Lung (tissue), 12 donors: ENCODE measurements around the gene ASPHD1. TPM values are rescaled to one million over a fixed set of nuclear protein-coding genes. Genes with fewer than 3 reads are reported as not detected.
"Not testable (repeated sequence)": the region's sequence is repeated elsewhere in the genome, so short reads cannot be mapped to it uniquely, and the experiment has no call there.

Experiments used
- ATAC-seq: fragments of 200-7000 bp; cut with Tn5 transposase; one replicate; pipeline ENCODE4 v1.9.1; 2020; ENCODE audit warnings: moderate number of reproducible peaks; ENCODE audit not compliant: insufficient read depth, low FRiP score
- DNase-seq, 3 donors: peaks; one replicate each; pipeline ENCODE4 v3.0.0-alpha.2; 2013 to 2017
- H3K27ac ChIP-seq, 2 donors: one replicate each; pipeline ENCODE4 v1.5.1; 2013; ENCODE audit warnings: mild to moderate bottlenecking in 2 of 2, moderate library complexity in 2 of 2, control low read depth in 1 of 2, inconsistent platforms in 1 of 2, low read depth in 1 of 2, low read length in 1 of 2
- H3K27me3 ChIP-seq, 3 donors: one replicate each; pipeline ENCODE4 v1.5.1; 2013; ENCODE audit warnings: low read length in 2 of 3; ENCODE audit not compliant: control insufficient read depth in 3 of 3, insufficient read depth in 3 of 3
- H3K36me3 ChIP-seq, 4 donors: one replicate each; pipeline ENCODE4 v1.5.1; 2013; ENCODE audit warnings: low read length in 4 of 4, mild to moderate bottlenecking in 1 of 4, moderate library complexity in 1 of 4; ENCODE audit not compliant: control insufficient read depth in 4 of 4, insufficient read depth in 4 of 4
- H3K4me1 ChIP-seq, 5 donors: one replicate each; pipeline ENCODE4 v1.5.1; 2013; ENCODE audit warnings: low read length in 5 of 5, mild to moderate bottlenecking in 2 of 5, moderate library complexity in 1 of 5; ENCODE audit not compliant: control insufficient read depth in 5 of 5, insufficient read depth in 5 of 5
- H3K4me3 ChIP-seq: one replicate; pipeline ENCODE4 v1.5.1; 2013; ENCODE audit warnings: mild to moderate bottlenecking, control low read depth, moderate library complexity
- H3K9ac ChIP-seq, 2 donors: one replicate each; pipeline ENCODE4 v1.5.1; 2013; ENCODE audit warnings: low read length in 2 of 2, control low read depth in 1 of 2; ENCODE audit not compliant: insufficient read depth in 1 of 2
- H3K9me3 ChIP-seq, 4 donors: one replicate each; pipeline ENCODE4 v1.5.1; 2013; ENCODE audit warnings: low read length in 3 of 4, mild to moderate bottlenecking in 1 of 4, moderate library complexity in 1 of 4; ENCODE audit not compliant: control insufficient read depth in 4 of 4, insufficient read depth in 3 of 4
- WGBS, 2 donors: extraction: QIAGEN DNeasy Blood & Tissue Kit; methylation state at CpG; one replicate each; pipeline ENCODE4 v1.1.7; 2013; 5-methylcytosine and 5-hydroxymethylcytosine counted together
- polyA plus RNA-seq, 2 donors: library from polyadenylated mRNA; stranded (reverse); fragments of 200-250 nt; gene quantifications; one replicate each; pipeline ENCODE4 v1.2.1, GENCODE V29; 2013
- total RNA-seq, 2 donors: library from RNA; depleted of rRNA in 1 of 2; stranded (reverse); fragments of >200 nt in 1 of 2; gene quantifications; one replicate each; pipeline ENCODE4 v1.2.1, GENCODE V29; 2014 to 2021
- TF ChIP-seq, protein P1 (sequence below): IDR thresholded peaks from 2 replicates; pipeline ENCODE4 v1.5.1; 2012; ENCODE audit warnings: mild to moderate bottlenecking; ENCODE audit errors: control extremely low read depth, extremely low read depth
- donor health status: control.
- donor health status: control.
- donor health status: Bipolar disorder and iron deficiency.
- donor health status: healthy.
- donor health status: DM: yes; HTN: yes; CAD: no.

The ASPHD1 gene
- total and polyA plus RNA-seq, 4 donors = 0.34 to 4.3 (median 3.7) TPM

GRCh38 chr16:29868396-29869009 is 31.8 kb upstream of the ASPHD1 start:
- Histone ChIP-seq H3K9ac (no peak overlapping the region), H3K27ac (no peak overlapping the region), H3K4me3 (no peak overlapping the region), H3K36me3 (no peaks in the 10 kb centered on the region), H3K4me1 (peaks cover 0 to 3% (median 0%) of the 10 kb centered on the region in 5 donors), H3K9me3 (no peaks in the 10 kb centered on the region), H3K27me3 (no peaks in the 10 kb centered on the region)
- no peak for ATAC-seq
- 83 to 92% methylated on average over 8 of the region's 8 CpGs for WGBS, 2 donors
- TF ChIP-seq, protein P1, sequence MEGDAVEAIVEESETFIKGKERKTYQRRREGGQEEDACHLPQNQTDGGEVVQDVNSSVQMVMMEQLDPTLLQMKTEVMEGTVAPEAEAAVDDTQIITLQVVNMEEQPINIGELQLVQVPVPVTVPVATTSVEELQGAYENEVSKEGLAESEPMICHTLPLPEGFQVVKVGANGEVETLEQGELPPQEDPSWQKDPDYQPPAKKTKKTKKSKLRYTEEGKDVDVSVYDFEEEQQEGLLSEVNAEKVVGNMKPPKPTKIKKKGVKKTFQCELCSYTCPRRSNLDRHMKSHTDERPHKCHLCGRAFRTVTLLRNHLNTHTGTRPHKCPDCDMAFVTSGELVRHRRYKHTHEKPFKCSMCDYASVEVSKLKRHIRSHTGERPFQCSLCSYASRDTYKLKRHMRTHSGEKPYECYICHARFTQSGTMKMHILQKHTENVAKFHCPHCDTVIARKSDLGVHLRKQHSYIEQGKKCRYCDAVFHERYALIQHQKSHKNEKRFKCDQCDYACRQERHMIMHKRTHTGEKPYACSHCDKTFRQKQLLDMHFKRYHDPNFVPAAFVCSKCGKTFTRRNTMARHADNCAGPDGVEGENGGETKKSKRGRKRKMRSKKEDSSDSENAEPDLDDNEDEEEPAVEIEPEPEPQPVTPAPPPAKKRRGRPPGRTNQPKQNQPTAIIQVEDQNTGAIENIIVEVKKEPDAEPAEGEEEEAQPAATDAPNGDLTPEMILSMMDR = no peak
- DNase-seq = no peak

- H3K9me3 ChIP-seq, H3K4me1 ChIP-seq, H3K9ac ChIP-seq, ATAC-seq, H3K36me3 ChIP-seq, H3K27ac ChIP-seq, H3K27me3 ChIP-seq, H3K4me3 ChIP-seq, DNase-seq: not testable (repeated sequence)
- WGBS, 2 donors = 95 to 96% methylated on average over 8 of the region's 8 CpGs
These were observed 31.2 kb upstream of the ASPHD1 start for GRCh38 chr16:29869067-29869466.

DNA sequence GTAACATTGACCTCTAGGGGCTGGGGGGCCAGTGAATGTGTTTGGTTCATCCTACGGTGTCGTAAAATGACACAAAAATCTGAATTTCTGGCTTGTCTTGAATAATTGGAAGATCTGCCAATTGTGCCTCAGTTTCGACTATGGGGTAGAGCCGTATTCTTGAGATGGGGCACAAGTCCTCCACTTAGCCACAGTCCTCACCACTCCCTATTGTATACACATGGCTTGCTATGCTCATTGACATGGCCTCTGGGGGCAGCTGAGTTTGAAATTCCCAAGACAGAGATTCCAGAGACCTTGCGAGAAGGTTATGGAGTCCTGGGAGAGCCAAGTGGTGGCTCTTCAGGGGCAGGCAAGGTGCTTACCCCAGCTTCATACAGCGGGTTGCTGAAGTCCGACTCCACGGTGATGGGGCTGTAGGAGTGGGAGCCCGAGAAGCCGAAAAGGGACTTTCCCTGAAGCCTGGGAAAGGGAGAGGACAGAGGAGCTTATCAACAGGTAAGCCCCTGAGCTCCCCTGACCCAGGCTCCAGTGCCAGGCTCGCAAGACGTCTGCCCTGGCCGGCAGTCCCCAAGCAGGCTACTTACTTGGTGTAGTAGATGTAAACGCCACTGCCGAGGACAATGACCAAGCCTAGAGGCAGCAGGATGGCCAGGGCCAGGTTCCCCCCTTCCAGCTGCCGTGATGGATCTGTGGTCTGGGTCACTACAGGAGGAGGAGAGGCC is 28.3 kb upstream of the ASPHD1 start:
- Histone ChIP-seq H3K4me1 (peaks cover 0 to 2% (median 0%) of the 10 kb centered on the region in 5 donors), H3K4me3 (no peak overlapping the region), H3K36me3 (no peaks in the 10 kb centered on the region), H3K9me3 (peaks cover 0 to under 1% (median 0%) of the 10 kb centered on the region in 4 donors), H3K27ac (no peak overlapping the region), H3K27me3 (peaks cover 0 to 21% (median 14%) of the 10 kb centered on the region in 3 donors), H3K9ac (no peak overlapping the region)
- TF ChIP-seq, protein P1 = no peak
- ATAC-seq (no peak), DNase-seq (no peak)
- 89 to 92% methylated on average over 16 of the region's 16 CpGs for WGBS, 2 donors

DNA sequence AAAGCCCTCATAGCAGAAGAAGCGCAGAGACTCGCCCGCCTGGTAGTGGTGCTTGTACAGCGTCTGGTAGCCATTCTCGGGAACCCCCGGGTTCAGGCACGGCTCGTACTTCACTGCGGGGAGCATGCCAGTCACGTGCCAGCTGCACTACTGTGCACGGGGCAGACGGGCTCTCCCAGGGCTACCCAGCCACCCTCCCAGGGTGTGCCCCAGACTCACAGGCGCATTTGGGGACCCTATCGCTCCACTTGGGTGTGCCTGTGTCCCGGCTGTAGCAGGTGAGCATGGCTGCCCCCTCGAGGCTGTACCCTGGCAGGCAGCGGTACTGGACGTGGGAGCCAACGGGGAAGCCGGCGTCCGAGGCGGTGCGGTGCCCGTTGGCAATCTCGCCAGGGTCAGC is 27.0 kb upstream of the ASPHD1 start:
- Histone ChIP-seq H3K9me3 (peaks cover 0 to 6% (median 0%) of the 10 kb centered on the region in 4 donors), H3K27ac (no peak overlapping the region), H3K36me3 (no peaks in the 10 kb centered on the region), H3K9ac (no peak overlapping the region), H3K4me3 (no peak overlapping the region), H3K27me3 (peaks cover 0 to 33% (median 27%) of the 10 kb centered on the region in 3 donors), H3K4me1 (peaks cover 0 to 5% (median 0%) of the 10 kb centered on the region in 5 donors)
- WGBS, 2 donors = 91 to 95% methylated on average over 23 to 26 of the region's 26 CpGs
- ATAC-seq (no peak), DNase-seq (no peak)
- TF ChIP-seq, protein P1 = no peak
